Neural cell (in vitro differentiated cells): ENCODE measurements around the gene OR52E4. TPM values are rescaled to one million over a fixed set of nuclear protein-coding genes. Genes with fewer than 3 reads are reported as not detected.

ENCODE experiments used
- H2AFZ ChIP-seq: fragments of 200-600, 300-800 bp; sonication (generic), shearing (Covaris generic); 2 replicates; pipeline ENCODE4 v1.6.0; 2014; ENCODE audit warnings: low read depth, mild to moderate bottlenecking, antibody characterized with exemption, low read length, moderate library complexity
- H3F3A ChIP-seq: fragments of 200-600 bp; shearing (Covaris generic); 2 replicates; pipeline ENCODE4 v1.6.1; 2016; ENCODE audit warnings: mild to moderate bottlenecking, moderate library complexity, mixed read lengths, antibody characterized with exemption, low read length; ENCODE audit not compliant: insufficient read depth, poor library complexity, severe bottlenecking
- H3K27ac ChIP-seq: fragments of 200-600, 300-800 bp; sonication (generic), shearing (Covaris generic); 2 replicates; pipeline ENCODE4 v1.5.1; 2014; ENCODE audit warnings: mild to moderate bottlenecking, low read length, moderate library complexity
- H3K27me3 ChIP-seq: fragments of 300-800, 200-600 bp; sonication (generic), shearing (Covaris generic); 2 replicates; pipeline ENCODE4 v1.6.0; 2014; ENCODE audit warnings: mild to moderate bottlenecking, low read depth, low read length, moderate library complexity; ENCODE audit not compliant: insufficient read depth
- H3K36me3 ChIP-seq: fragments of 300-800, 200-600 bp; sonication (generic), shearing (Covaris generic); 2 replicates; pipeline ENCODE4 v1.5.1; 2014; ENCODE audit warnings: mild to moderate bottlenecking, antibody characterized with exemption, low read length, moderate library complexity; ENCODE audit not compliant: insufficient read depth
- H3K4me2 ChIP-seq: fragments of 300-800, 200-600 bp; sonication (generic), shearing (Covaris generic); 2 replicates; pipeline ENCODE4 v1.6.0; 2014; ENCODE audit warnings: mild to moderate bottlenecking, low read length
- H3K4me3 ChIP-seq: fragments of 300-800, 200-600 bp; sonication (generic), shearing (Covaris generic); 2 replicates; pipeline ENCODE4 v1.5.1; 2014; ENCODE audit warnings: mild to moderate bottlenecking, low read length, moderate library complexity
- H3K79me2 ChIP-seq: fragments of 200-600 bp; shearing (Covaris generic); replicated peaks from 2 replicates; pipeline ENCODE4 v1.6.0; 2014; ENCODE audit warnings: mild to moderate bottlenecking, low read length, moderate library complexity; ENCODE audit not compliant: insufficient read depth
- H3K9ac ChIP-seq: fragments of 300-800, 200-600 bp; sonication (generic), shearing (Covaris generic); 2 replicates; pipeline ENCODE4 v1.6.1; 2016; ENCODE audit warnings: mild to moderate bottlenecking, low read length, mixed read lengths
- H3K9me2 ChIP-seq: fragments of 200-600 bp; shearing (Covaris generic); 2 replicates; pipeline ENCODE4 v1.6.1; 2016; ENCODE audit warnings: mild to moderate bottlenecking, low read length, mixed read lengths; ENCODE audit not compliant: insufficient read depth
- H3K9me3 ChIP-seq: fragments of 200-600, 300-800 bp; sonication (generic), shearing (Covaris generic); 2 replicates; pipeline ENCODE4 v1.6.1; 2016; ENCODE audit warnings: mild to moderate bottlenecking, mixed run types, low read length, moderate library complexity, mixed read lengths
- H4K20me1 ChIP-seq: fragments of 200-600 bp; shearing (Covaris generic); 2 replicates; pipeline ENCODE4 v1.6.1; 2016; ENCODE audit warnings: mild to moderate bottlenecking, mixed run types; ENCODE audit not compliant: insufficient read depth
- CTCF ChIP-seq: fragments of 450-650 bp; IDR thresholded peaks from 2 replicates; pipeline ENCODE4 v1.5.1; 2014; ENCODE audit warnings: antibody characterized with exemption, mild to moderate bottlenecking, moderate library complexity; ENCODE audit not compliant: poor library complexity, severe bottlenecking
- EP300 ChIP-seq: fragments of 450-650 bp; conservative IDR thresholded peaks from 2 replicates; pipeline ENCODE4 v1.6.1; 2014; ENCODE audit warnings: antibody characterized with exemption, mild to moderate bottlenecking, moderate library complexity; ENCODE audit not compliant: poor library complexity, severe bottlenecking
- EZH2 ChIP-seq: fragments of 200-600, 300-800 bp; shearing (Covaris generic), sonication (generic); IDR thresholded peaks from 2 replicates; pipeline ENCODE4 v1.6.1; 2014; ENCODE audit warnings: antibody characterized with exemption, low read length, borderline replicate concordance, mild to moderate bottlenecking; ENCODE audit not compliant: insufficient read depth, poor library complexity, severe bottlenecking
- MXI1 ChIP-seq: fragments of 450-650 bp; conservative IDR thresholded peaks from 2 replicates; pipeline ENCODE4 v1.6.1; 2014; ENCODE audit warnings: antibody characterized with exemption, mild to moderate bottlenecking; ENCODE audit not compliant: poor library complexity, severe bottlenecking
- POLR2AphosphoS5 ChIP-seq: IDR thresholded peaks from 2 replicates; pipeline ENCODE4 v1.6.1; 2012
- RAD21 ChIP-seq: fragments of 450-650 bp; conservative IDR thresholded peaks from 2 replicates; pipeline ENCODE4 v1.6.1; 2014; ENCODE audit warnings: antibody characterized with exemption, mild to moderate bottlenecking, moderate library complexity
- REST ChIP-seq: IDR thresholded peaks from 2 replicates; pipeline ENCODE4 v1.6.1; 2012; ENCODE audit warnings: borderline replicate concordance
- SMC3 ChIP-seq: fragments of 450-650 bp; conservative IDR thresholded peaks from 2 replicates; pipeline ENCODE4 v1.6.1; 2014; ENCODE audit warnings: antibody characterized with exemption, mild to moderate bottlenecking, moderate library complexity; ENCODE audit not compliant: poor library complexity
- TAF1 ChIP-seq: IDR thresholded peaks from 2 replicates; pipeline ENCODE4 v1.6.1; 2012; ENCODE audit warnings: low read depth
- polyA plus RNA-seq: library from polyadenylated mRNA; depleted of rRNA; stranded (reverse); fragments of >200 nt; gene quantifications from 2 replicates; pipeline ENCODE4 v1.2.3, GENCODE V29; 2014

The OR52E4 gene
- polyA plus RNA-seq, 1 donor from 2014 or later = not detected

- no peaks in the 10 kb centered on the region for H3K36me3 ChIP-seq
- no peak overlapping the region for H3K9ac ChIP-seq
- no peak overlapping the region for H3K4me3 ChIP-seq
- no peaks in the 10 kb centered on the region for H4K20me1 ChIP-seq
- H3K27me3 ChIP-seq = no peaks in the 10 kb centered on the region
- H3F3A ChIP-seq = no peaks in the 10 kb centered on the region
- H3K9me3 ChIP-seq = no peaks in the 10 kb centered on the region
- no peak overlapping the region for H3K4me2 ChIP-seq
- no peak overlapping the region for H3K27ac ChIP-seq
- H3K9me2 ChIP-seq = no peaks in the 10 kb centered on the region
- TF ChIP-seq RAD21 (no peak), TAF1 (no peak), POLR2AphosphoS5 (no peak), EP300 (no peak)
- H2AFZ ChIP-seq = no peak overlapping the region
- no peaks in the 10 kb centered on the region for H3K79me2 ChIP-seq
Measured at GRCh38 chr11:5922749-5923426, 42.5 kb downstream of the OR52E4 start.

- H3K4me2 ChIP-seq = no peak overlapping the region
- no peak overlapping the region for H3K27ac ChIP-seq
- H3K36me3 ChIP-seq = no peaks in the 10 kb centered on the region
- H3K9me3 ChIP-seq = no peaks in the 10 kb centered on the region
- TF ChIP-seq REST (no peak), EP300 (no peak), EZH2 (no peak), SMC3 (no peak), MXI1 (no peak), POLR2AphosphoS5 (no peak), RAD21 (no peak), TAF1 (no peak), CTCF (no peak)
- H4K20me1 ChIP-seq = no peaks in the 10 kb centered on the region
- H3K4me3 ChIP-seq = no peak overlapping the region
- H3K9ac ChIP-seq = no peak overlapping the region
- no peaks in the 10 kb centered on the region for H3K9me2 ChIP-seq
- no peaks in the 10 kb centered on the region for H3F3A ChIP-seq
- H2AFZ ChIP-seq = no peak overlapping the region
- H3K79me2 ChIP-seq = no peaks in the 10 kb centered on the region
- H3K27me3 ChIP-seq = no peaks in the 10 kb centered on the region
Measured at GRCh38 chr11:5923427-5923776, 43.0 kb downstream of the OR52E4 start.
